ENCODE results near the gene SRF.

SRF gene

DNA sequence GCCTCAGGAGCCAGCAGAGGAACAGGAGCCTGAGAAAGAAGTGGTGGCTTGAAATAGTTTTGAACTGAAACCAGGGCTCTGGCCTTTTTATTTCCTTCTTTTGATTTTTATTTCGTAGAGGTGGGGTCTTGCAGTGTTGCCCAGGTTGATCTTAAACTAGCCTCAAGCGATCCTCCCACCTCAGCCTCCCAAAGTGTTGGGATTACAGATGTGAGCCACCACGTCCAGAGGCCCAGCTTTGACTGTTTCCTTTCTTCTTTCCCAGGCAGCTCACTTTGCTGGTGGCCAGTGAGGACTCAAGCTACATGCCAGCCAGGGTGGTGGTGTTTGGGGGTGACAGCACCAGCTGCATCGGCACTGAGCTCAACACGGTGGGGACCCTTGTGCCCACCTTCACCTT, 31.4 kb downstream of the SRF start:
- TF ChIP-seq, protein P1, sequence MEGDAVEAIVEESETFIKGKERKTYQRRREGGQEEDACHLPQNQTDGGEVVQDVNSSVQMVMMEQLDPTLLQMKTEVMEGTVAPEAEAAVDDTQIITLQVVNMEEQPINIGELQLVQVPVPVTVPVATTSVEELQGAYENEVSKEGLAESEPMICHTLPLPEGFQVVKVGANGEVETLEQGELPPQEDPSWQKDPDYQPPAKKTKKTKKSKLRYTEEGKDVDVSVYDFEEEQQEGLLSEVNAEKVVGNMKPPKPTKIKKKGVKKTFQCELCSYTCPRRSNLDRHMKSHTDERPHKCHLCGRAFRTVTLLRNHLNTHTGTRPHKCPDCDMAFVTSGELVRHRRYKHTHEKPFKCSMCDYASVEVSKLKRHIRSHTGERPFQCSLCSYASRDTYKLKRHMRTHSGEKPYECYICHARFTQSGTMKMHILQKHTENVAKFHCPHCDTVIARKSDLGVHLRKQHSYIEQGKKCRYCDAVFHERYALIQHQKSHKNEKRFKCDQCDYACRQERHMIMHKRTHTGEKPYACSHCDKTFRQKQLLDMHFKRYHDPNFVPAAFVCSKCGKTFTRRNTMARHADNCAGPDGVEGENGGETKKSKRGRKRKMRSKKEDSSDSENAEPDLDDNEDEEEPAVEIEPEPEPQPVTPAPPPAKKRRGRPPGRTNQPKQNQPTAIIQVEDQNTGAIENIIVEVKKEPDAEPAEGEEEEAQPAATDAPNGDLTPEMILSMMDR (IDR thresholded peaks at IDR 0.05) = no peak

DNA sequence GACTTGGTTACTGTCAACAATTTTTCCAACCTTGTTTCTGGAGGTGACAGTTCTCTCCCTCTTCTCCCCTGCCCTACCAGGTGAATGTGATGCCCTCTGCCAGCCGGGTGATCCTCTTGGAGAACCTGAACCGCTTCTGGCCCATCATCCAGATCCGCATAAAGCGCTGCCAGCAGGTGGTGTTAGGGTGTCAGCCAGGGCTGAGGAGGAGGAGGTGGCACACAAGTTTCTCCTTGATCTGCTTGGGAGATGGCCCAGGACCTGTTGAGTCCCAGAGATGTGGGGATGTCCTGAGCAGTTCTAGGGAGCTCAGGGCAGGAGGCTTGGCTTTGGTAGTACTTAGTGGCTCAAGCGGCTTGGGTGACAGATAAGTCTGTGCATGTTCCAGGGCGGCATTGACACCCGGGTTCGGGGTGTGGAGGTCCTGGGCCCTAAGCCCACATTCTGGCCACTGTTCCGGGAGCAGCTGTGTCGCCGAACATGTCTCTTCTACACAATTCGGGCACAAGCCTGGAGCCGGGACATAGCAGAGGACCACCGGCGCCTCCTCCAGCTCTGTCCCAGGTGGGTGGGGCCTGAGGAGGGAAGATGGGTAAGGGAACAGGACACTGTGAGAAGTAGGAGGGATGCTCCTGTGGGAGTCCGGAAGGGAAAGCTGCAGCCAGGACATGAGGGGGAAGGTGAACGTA, 32.1 kb downstream of the SRF start:
- TF ChIP-seq, protein P1 (IDR thresholded peaks at IDR 0.05) = no peak

- TF ChIP-seq, protein P1 (IDR thresholded peaks at IDR 0.05) = no peak
Measured at GRCh38 chr6:43203718-43204095, 32.6 kb downstream of the SRF start.

DNA sequence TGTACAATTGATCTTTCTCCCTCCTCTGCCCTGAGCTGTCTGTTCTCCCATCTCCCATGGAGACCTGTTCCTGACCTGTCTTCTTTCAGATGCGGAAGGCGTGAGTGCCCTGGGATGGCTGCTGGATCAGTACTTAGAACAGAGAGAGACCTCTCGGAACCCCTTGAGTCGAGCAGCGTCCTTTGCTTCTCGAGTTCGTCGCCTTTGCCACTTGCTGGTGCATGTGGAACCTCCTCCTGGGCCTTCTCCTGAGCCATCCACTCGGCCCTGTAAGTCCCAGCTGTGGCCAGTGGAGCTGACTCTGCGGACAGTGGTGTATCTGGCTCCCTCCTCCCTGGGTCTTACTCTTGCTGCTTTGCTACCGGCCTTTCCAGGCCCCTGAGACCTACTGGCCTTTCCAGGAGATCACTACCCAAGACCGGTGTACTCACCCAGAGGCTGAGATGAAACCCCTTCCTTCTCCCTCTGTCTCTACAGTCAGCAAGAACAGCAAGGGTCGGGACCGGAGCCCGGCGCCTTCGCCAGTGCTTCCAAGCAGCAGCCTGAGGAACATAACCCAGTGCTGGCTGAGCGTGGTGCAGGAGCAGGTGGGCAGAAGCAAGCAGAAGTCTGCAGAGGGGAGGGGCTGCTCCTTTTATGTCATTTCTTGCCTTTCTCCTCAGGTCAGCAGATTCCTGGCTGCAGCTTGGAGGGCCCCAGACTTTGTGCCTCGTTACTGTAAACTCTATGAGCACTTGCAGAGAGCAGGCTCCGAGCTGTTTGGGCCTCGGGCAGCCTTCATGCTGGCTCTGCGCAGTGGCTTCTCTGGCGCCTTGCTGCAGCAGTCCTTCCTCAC, 33.4 kb downstream of the SRF start:
- TF ChIP-seq, protein P1 (IDR thresholded peaks at IDR 0.05) = no peak

DNA sequence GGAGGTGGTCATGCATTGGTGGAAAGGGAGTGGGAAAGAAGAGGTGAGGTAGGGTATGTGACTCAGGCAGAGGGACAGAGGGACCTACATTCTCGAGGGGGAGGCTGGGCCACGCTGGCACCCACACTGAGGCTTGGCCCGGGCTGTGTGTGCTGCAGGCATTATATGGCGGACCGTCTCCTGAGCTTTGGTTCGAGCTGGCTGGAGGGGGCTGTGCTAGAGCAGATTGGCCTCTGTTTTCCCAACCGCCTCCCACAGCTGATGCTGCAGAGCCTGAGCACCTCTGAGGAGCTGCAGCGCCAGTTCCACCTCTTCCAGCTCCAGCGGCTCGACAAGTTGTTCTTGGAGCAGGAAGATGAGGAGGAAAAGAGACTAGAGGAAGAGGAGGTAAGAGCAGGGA, 34.8 kb downstream of the SRF start:
- TF ChIP-seq, protein P1 (IDR thresholded peaks at IDR 0.05) = no peak

DNA sequence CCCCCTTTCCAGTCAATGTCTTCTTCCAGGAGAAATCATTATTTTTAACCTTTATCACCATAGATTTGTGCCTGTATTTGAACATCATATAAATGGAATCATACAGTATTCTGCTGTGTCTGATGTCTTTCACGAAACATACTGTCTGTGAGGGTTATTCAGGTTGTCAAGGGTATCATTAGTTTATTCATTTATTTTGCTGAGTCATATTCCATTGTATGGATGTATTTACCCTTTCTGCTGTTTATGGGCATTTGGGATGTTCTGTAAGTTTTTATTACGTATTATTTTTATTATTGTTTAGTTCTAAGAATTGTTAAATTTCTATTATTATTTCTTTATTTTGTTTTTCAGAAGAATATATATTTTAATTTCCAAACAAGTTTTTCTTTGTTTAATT, 36.2 kb downstream of the SRF start:
- TF ChIP-seq, protein P1 (IDR thresholded peaks at IDR 0.05) = no peak

DNA sequence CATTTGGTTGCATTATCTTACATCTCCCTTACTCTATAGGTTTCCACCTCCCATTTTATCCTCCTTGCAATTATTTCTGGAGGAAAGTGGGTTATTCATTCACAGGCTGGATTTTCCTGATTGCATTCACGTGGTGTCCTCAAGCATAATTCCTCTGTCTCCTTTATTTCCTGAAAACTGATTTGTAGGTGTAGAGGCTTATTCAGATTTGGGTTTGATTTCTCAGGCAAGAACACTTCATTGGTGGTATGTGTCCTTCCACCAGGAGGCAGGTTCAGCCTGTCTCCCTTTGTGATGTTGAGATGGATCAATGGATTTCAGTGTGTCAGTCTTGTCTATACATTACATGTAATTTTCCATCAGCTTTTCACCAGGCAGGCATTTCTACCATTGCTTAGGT, 40.9 kb downstream of the SRF start:
- TF ChIP-seq, protein P1 (IDR thresholded peaks at IDR 0.05) = no peak

Data from LNCAP (cell line).